ENCODE measurements around the gene TBX2. TPM values are rescaled to one million over a fixed set of nuclear protein-coding genes. Genes with fewer than 3 reads are reported as not detected.
A peak's percentile ranks its signal among the peaks of the same experiment; 100 is the strongest.

TBX2 gene
- total RNA-seq, 1 donor from 2014 or later = 1.7 TPM

GRCh38 chr17:61404913-61405685, 5.5 kb downstream of the TBX2 start:
- peak overlapping the region; percentile 4 for H3K4me3 ChIP-seq (ENCODE audit: low read depth, low read length)
- DNase-seq (ENCODE audit: low read depth) = no peak
- TF ChIP-seq, protein P1, sequence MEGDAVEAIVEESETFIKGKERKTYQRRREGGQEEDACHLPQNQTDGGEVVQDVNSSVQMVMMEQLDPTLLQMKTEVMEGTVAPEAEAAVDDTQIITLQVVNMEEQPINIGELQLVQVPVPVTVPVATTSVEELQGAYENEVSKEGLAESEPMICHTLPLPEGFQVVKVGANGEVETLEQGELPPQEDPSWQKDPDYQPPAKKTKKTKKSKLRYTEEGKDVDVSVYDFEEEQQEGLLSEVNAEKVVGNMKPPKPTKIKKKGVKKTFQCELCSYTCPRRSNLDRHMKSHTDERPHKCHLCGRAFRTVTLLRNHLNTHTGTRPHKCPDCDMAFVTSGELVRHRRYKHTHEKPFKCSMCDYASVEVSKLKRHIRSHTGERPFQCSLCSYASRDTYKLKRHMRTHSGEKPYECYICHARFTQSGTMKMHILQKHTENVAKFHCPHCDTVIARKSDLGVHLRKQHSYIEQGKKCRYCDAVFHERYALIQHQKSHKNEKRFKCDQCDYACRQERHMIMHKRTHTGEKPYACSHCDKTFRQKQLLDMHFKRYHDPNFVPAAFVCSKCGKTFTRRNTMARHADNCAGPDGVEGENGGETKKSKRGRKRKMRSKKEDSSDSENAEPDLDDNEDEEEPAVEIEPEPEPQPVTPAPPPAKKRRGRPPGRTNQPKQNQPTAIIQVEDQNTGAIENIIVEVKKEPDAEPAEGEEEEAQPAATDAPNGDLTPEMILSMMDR (conservative IDR thresholded peaks at IDR 0.05; ENCODE audit: low read depth, low read length) = no peak

DNA sequence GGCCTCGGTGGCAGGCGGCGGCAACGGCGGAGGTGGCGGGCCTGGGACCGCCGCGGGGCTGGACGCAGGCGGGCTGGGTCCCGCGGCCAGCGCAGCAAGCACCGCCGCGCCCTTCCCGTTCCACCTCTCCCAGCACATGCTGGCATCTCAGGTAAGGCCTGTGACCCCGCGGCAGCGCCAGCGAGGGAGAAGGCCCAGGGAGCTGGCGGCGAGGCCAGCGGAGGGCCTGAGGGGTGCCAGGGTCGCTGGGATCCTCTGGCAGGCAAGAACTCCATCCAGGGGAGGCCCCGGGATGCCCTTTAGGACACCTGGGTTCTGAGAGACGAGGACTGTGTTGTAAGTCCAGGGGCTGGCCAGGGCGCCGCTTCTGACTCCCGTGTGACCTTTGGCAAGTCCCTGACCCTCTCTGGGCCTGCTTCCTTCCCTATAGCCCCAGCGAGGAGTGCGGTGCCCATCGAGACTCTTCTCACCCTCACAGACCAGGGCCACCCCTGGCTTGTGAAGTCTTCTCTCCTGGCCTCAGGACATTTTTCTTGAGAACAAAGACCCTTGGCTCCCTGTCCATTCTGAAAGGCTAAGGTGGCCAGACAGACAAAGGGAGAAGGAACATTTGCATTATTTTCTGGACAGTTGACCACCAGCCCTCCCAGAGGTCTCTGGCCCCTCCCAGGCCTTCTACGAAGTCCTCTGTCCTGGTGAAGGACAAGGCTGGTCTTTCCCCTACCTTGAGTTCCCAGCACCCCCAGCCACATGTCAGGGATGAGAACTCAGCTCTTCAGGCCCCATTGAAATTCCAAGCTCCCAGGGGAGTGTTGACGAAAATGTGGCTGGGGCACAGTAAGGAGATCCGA, 6.3 kb downstream of the TBX2 start:
- TF ChIP-seq, protein P1 (conservative IDR thresholded peaks at IDR 0.05; ENCODE audit: low read depth, low read length) = no peak
- no peak overlapping the region for H3K4me3 ChIP-seq (ENCODE audit: low read depth, low read length)
- no peak for DNase-seq (ENCODE audit: low read depth)

- no peak for DNase-seq (ENCODE audit: low read depth)
- TF ChIP-seq, protein P1 (conservative IDR thresholded peaks at IDR 0.05; ENCODE audit: low read depth, low read length) = no peak
- H3K4me3 ChIP-seq (ENCODE audit: low read depth, low read length) = no peak overlapping the region
These were observed 6.8 kb downstream of the TBX2 start for GRCh38 chr17:61406537-61406845.

- TF ChIP-seq, protein P1 (conservative IDR thresholded peaks at IDR 0.05; ENCODE audit: low read depth, low read length) = no peak
- no peak for DNase-seq (ENCODE audit: low read depth)
These were observed 7.6 kb downstream of the TBX2 start for GRCh38 chr17:61406971-61407911.

GRCh38 chr17:61408151-61409041, 8.8 kb downstream of the TBX2 start:
- no peak overlapping the region for H3K4me3 ChIP-seq (ENCODE audit: low read depth, low read length)
- TF ChIP-seq, protein P1 (conservative IDR thresholded peaks at IDR 0.05; ENCODE audit: low read depth, low read length) = no peak
- no peak for DNase-seq (ENCODE audit: low read depth)

More at GRCh38 chr17:61406971-61407911, 7.6 kb downstream of the TBX2 start:
- no peak overlapping the region for H3K4me3 ChIP-seq (ENCODE audit: low read depth, low read length)
